Gastroesophageal sphincter (tissue), 3 donors: Measurements from ENCODE around the gene MYO18B.

ENCODE experiments used
- EP300 ChIP-seq: sonication (generic); formaldehyde crosslinking; IDR thresholded peaks from one replicate; pipeline ENCODE4 v1.6.1; 2017; ENCODE audit warnings: antibody characterized with exemption, mild to moderate bottlenecking
- TF ChIP-seq, protein P1 (sequence below), 4 experiments: fragments of 200-600 bp in 2 of 4; fragments of 450-650 bp in 2 of 4; sonication (generic) in 1 of 4; IDR thresholded peaks; one replicate each; pipeline ENCODE4 v1.5.1; 2017 to 2019; ENCODE audit warnings: antibody characterized with exemption in 4 of 4, mild to moderate bottlenecking in 2 of 4, moderate library complexity in 2 of 4

- TF ChIP-seq EP300 = no peak
- TF ChIP-seq, protein P1, sequence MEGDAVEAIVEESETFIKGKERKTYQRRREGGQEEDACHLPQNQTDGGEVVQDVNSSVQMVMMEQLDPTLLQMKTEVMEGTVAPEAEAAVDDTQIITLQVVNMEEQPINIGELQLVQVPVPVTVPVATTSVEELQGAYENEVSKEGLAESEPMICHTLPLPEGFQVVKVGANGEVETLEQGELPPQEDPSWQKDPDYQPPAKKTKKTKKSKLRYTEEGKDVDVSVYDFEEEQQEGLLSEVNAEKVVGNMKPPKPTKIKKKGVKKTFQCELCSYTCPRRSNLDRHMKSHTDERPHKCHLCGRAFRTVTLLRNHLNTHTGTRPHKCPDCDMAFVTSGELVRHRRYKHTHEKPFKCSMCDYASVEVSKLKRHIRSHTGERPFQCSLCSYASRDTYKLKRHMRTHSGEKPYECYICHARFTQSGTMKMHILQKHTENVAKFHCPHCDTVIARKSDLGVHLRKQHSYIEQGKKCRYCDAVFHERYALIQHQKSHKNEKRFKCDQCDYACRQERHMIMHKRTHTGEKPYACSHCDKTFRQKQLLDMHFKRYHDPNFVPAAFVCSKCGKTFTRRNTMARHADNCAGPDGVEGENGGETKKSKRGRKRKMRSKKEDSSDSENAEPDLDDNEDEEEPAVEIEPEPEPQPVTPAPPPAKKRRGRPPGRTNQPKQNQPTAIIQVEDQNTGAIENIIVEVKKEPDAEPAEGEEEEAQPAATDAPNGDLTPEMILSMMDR (IDR thresholded peaks at IDR 0.05) = no peak
Observed at GRCh38 chr22:25869771-25870170, 127.8 kb downstream of the MYO18B start.
